Ishikawa (cell line): ENCODE results near the gene APOBEC3F.

Source experiments
- CEBPB ChIP-seq: IDR thresholded peaks from 2 replicates; pipeline ENCODE4 v1.6.1; 2012
- CREB1 ChIP-seq: IDR thresholded peaks from 2 replicates; pipeline ENCODE4 v1.6.1; 2012; ENCODE audit warnings: low read depth
- EGR1 ChIP-seq: IDR thresholded peaks from 2 replicates; pipeline ENCODE4 v1.6.1; 2012
- EP300 ChIP-seq: IDR thresholded peaks from 2 replicates; pipeline ENCODE4 v1.6.1; 2012; ENCODE audit warnings: borderline replicate concordance
- FOXM1 ChIP-seq: IDR thresholded peaks from 2 replicates; pipeline ENCODE4 v1.6.1; 2012; ENCODE audit warnings: low read depth, borderline replicate concordance
- NFIC ChIP-seq: IDR thresholded peaks from 2 replicates; pipeline ENCODE4 v1.6.1; 2012
- RAD21 ChIP-seq: IDR thresholded peaks from 2 replicates; pipeline ENCODE4 v1.6.1; 2012; ENCODE audit warnings: low read depth
- TAF1 ChIP-seq: IDR thresholded peaks from 2 replicates; pipeline ENCODE4 v1.6.1; 2012; ENCODE audit warnings: low read depth, mild to moderate bottlenecking
- YY1 ChIP-seq: IDR thresholded peaks from 2 replicates; pipeline ENCODE4 v1.6.1; 2012; ENCODE audit warnings: low read depth
- ZBTB7A ChIP-seq: IDR thresholded peaks from 2 replicates; pipeline ENCODE4 v1.6.1; 2012; ENCODE audit warnings: low read depth
- TF ChIP-seq, protein P1 (sequence below): IDR thresholded peaks from 2 replicates; pipeline ENCODE4 v1.6.1; 2012; ENCODE audit warnings: low read depth, mild to moderate bottlenecking
- TF ChIP-seq, protein P2 (sequence below): IDR thresholded peaks from 2 replicates; pipeline ENCODE4 v1.6.1; 2012

- no peak for TF ChIP-seq FOXM1
- TF ChIP-seq, protein P1, sequence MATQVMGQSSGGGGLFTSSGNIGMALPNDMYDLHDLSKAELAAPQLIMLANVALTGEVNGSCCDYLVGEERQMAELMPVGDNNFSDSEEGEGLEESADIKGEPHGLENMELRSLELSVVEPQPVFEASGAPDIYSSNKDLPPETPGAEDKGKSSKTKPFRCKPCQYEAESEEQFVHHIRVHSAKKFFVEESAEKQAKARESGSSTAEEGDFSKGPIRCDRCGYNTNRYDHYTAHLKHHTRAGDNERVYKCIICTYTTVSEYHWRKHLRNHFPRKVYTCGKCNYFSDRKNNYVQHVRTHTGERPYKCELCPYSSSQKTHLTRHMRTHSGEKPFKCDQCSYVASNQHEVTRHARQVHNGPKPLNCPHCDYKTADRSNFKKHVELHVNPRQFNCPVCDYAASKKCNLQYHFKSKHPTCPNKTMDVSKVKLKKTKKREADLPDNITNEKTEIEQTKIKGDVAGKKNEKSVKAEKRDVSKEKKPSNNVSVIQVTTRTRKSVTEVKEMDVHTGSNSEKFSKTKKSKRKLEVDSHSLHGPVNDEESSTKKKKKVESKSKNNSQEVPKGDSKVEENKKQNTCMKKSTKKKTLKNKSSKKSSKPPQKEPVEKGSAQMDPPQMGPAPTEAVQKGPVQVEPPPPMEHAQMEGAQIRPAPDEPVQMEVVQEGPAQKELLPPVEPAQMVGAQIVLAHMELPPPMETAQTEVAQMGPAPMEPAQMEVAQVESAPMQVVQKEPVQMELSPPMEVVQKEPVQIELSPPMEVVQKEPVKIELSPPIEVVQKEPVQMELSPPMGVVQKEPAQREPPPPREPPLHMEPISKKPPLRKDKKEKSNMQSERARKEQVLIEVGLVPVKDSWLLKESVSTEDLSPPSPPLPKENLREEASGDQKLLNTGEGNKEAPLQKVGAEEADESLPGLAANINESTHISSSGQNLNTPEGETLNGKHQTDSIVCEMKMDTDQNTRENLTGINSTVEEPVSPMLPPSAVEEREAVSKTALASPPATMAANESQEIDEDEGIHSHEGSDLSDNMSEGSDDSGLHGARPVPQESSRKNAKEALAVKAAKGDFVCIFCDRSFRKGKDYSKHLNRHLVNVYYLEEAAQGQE: no peak
- TF ChIP-seq CEBPB: no peak
- no peak for TF ChIP-seq EP300
- TF ChIP-seq, protein P2, sequence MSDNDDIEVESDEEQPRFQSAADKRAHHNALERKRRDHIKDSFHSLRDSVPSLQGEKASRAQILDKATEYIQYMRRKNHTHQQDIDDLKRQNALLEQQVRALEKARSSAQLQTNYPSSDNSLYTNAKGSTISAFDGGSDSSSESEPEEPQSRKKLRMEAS: no peak
- no peak for TF ChIP-seq RAD21
- TF ChIP-seq YY1: no peak
- no peak for TF ChIP-seq CREB1
- TF ChIP-seq ZBTB7A: no peak
- TF ChIP-seq TAF1: no peak
- TF ChIP-seq NFIC: no peak
- no peak for TF ChIP-seq EGR1
These were observed 27.8 kb upstream of the APOBEC3F start for GRCh38 chr22:39012533-39013511.
